Stimulated activated CD4-positive, alpha-beta T cell treated with anti-CD3 and anti-CD28 coated beads, Interleukin-1b, Interleukin-23, amount 100 ng/mL, for 1 hour (primary cell): ENCODE data around the gene MYO1A.
"Not testable (repeated sequence)": the region's sequence is repeated elsewhere in the genome, so short reads cannot be mapped to it uniquely, and the experiment has no call there.

ENCODE experiments used
- DNase-seq, 2 donors: peaks; one replicate each; pipeline ENCODE4 v3.0.0-alpha.2; 2020; ENCODE audit warnings: low read depth in 2 of 2

Gene MYO1A

GRCh38 chr12:57087010-57087690 lies 37.2 kb upstream of the MYO1A start:
- peak; percentile 89 to 96 for DNase-seq

- peak in 1 of 2 donors; percentile 50 for DNase-seq
Measured at GRCh38 chr12:57086493-57087009, 36.6 kb upstream of the MYO1A start.

DNA sequence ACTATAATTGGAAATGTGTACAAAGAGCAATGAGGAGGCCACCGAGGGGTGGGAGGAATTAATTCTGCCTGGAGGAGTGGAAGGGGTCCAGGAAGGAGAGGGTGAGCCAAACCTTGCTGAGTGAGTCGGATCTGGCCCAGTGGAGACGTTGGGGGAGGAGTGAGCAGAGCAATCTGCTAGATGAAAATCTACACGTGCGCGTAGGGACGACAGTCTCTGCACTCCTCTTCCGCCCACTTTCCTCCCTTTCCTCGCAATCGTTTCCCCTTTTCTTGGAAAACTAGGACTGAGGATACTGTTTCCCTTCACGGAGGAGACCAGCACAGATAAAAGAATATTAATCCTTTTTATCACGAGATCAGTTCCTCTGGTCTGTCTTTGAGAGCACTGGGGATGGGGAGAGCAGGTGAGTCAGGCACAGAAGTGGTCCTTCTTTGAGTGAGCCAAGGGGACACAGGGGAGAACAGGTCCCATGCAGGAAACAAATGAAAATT lies 36.1 kb upstream of the MYO1A start:
- no peak for DNase-seq

DNA sequence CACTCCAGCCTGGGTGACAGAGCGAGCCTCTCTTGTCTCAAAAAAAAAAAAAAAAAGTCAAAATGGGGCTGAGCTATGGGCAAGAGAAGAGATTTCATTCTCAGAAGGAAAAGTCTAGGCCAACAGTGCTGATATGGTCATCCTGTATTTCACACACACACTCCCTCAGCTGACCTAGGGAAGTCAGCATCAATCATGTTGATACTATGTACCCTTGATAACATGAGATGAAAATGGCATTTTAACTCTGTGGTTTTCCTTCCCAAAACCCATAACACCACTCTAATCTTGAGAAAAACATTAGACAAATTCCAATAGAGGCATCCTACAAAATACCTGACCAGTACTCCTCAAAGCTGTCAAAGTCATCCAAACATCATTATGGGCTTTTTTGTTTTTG lies 30.9 kb upstream of the MYO1A start:
- DNase-seq = no peak

- no peak for DNase-seq
Measured at GRCh38 chr12:57079821-57080220, 29.9 kb upstream of the MYO1A start.

DNA sequence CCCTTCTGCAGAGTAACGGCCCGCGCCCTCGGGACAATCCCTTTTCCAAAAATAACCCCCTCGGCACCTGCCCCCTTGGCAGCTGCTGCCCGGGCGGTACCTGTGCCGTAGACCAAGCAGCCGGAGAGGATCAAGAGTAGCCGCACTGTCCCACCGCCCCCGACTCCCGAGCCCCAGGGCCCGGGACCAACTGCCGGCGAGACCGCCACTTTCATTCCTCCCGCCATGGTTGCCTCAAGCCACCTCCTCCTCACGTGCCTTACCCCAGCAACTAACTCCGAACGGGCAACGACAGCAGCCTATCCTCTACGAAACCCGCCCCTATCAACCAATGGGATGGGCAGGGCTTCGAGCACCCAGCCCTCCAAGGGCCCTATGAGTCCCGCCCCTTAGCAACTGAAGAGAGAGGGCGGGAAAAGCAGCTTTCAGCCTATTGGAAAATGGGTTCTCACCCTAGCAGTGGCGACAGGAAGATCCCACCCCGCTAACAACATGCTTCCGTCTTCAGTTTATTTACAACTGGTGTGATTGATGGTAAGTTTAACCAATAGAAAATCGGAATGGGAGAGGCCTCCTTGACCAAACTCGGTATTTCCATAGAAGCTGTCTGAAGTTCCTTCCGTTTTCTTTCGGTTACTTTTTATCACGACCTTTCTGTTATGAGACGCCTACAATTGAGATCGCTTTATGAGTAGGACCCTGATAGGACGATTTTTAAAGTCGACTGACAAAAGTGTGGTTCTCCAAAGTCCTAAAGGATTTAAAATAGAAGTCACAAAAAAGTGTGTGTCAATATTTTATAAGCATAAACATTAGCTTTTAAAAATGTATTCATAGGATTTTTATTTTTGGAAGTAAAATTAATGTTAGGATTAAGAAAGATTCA lies 28.8 kb upstream of the MYO1A start, which contains the start of gene NEMP1:
TSS of gene NEMP1 (minus strand) at position 273 of the 886 bp plus-strand sequence. CDS start at position 227, 46 bp downstream.
- DNase-seq = peak; percentile 75 to 94

DNA sequence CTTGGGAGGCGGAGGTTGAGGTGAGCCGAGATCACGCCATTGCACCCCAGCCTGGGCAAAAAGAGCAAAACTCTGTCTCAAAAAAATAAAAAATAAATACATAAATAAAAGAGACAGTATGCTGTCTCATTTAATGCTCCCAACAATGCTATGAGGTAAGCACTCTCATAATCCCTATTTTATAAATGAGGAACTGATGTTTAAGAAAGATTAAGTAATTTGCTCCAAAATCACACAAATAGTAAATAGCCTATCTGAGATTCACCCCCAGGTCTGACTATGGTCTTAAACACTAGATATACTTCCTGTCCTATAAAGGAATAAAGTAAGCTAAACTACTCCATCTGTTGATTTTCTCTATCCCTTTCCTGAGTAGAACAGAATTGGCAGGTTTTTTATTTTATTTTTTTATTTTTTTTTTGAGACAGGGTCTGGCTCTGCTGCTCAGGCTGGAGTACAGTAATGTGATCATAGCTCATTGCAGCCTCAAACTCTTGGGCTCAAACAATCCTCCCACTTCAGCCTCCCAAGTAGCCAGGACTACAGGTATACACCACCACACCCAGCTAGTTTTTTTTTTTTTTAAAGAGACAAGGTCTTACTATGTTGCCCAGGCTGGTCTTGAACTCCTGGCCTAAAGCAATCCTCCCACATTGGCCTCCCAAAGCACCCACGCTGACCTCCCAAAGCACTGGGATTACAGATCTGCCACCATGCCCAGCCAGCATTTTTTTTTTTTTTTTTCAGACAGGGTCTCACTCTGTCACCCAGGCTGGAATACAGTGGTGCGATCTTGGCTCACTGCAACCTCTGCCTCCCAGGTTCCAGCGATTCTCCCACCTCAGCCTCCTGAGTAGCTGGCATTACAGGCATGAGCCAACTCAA lies 23.9 kb upstream of the MYO1A start:
- not testable (repeated sequence) for DNase-seq

DNA sequence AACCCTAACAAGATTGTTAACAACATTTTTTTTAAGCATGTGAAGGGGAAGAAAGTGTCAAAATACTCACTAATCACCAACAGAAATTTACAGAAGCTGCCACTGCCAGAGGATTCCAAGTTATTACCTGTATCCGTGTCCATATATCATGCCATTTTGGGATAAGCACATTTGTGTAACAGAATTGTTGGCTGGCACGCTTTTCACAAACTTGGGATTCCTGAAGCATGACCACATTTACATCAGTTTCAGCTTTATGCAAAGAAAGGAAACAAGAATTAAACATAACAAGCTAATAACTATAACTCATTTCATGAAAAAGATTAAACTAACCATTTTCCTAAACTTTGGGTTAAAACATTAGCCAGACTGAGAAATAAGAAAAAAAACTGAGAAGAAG lies 22.7 kb upstream of the MYO1A start:
- no peak for DNase-seq

- DNase-seq = no peak
Measured at GRCh38 chr12:57069523-57069922, 19.6 kb upstream of the MYO1A start.

GRCh38 chr12:57066245-57066644 lies 16.3 kb upstream of the MYO1A start:
- no peak for DNase-seq

GRCh38 chr12:57063991-57064685 lies 14.2 kb upstream of the MYO1A start:
- DNase-seq = no peak

GRCh38 chr12:57058454-57058853 lies 8.5 kb upstream of the MYO1A start:
- no peak for DNase-seq

DNA sequence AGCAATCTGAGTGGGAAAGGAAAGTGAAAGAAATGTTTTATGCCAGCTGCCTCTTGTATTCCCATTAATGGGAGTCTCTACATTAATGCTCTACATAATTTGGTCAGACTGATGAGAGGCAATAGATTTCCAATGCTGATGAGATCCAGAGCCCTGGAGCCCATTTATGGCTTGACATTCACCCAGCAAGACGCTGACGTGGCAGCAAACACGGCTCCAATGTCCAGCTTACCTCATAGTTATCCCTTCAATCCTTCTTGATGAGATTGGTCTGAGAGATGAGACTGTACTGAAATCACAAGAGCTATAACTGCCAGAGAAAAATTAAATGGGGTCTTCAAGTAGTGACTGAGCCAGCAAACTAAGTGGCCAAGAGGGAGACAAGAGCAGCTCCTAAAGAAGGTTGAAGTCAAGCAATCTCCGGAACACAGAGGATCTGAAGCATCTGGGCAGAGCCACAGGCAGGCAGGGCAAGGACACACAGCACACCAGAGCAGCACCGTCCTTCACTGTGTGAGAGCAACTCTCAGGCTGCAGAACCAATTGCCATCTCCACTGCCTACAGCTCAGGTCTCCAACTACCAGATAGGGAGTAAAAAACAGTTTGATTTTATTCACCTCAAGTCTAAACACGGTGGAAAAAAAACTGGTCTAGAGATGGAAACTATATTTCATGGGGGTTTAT lies 7.3 kb upstream of the MYO1A start:
- no peak for DNase-seq

- no peak for DNase-seq
Measured at GRCh38 chr12:57055824-57056223, 5.9 kb upstream of the MYO1A start.

DNA sequence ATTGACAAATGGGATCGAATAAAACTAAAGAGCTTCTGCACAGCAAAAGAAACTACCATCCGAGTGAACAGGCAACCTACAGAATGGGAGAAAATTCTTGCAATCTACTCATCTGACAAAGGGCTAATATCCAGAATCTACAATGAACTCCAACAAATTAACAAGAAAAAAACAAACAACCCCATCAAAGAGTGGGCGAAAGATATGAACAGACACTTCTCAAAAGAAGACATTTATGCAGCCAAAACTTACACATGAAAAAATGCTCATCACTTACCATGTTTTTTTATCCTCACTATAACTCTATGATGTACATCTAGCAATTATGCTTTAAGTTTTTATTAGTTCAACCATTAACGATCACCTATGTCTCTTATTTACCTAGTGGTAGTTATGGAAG lies 4.0 kb upstream of the MYO1A start:
- DNase-seq = not testable (repeated sequence)

GRCh38 chr12:57053146-57053545 lies 3.2 kb upstream of the MYO1A start:
- DNase-seq = not testable (repeated sequence)

DNA sequence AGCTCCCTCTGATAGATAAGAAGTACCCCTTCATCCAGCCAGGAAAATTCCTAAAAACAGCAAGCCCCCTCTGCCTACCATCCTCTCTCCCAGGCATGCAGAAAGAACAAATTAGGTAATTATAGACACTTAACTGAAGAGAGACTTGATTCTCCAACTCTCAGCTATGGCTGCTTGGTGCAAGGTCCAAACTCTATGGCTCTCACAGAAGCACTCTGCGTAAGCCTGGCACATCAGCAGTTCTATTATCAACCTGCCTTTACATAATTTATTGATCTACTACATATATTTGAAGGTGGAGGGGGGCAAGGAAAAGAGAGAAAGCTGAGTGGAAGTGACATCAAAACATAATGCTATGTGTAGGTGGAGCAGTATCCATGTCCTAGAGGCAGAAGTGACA lies 1.1 kb upstream of the MYO1A start:
- no peak for DNase-seq

DNA sequence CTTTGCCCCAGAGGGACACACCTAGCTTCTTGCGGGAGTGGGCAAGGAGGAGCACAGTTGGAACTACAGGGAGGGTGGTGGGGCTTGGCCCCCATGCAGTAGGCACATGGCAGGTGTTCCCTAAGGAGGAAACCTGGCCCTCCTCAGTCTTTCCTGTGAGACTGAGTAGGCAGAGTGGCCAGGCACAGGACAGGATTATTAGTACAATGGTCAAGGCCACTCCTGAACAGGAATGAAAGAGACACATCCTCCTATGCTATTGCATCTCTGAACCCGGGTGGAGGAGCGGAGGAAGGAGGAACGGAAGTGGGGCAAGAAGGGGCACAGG lies 846 bp downstream of the MYO1A start:
- no peak for DNase-seq

GRCh38 chr12:57048423-57049118 lies 1.4 kb downstream of the MYO1A start:
- no peak for DNase-seq

DNA sequence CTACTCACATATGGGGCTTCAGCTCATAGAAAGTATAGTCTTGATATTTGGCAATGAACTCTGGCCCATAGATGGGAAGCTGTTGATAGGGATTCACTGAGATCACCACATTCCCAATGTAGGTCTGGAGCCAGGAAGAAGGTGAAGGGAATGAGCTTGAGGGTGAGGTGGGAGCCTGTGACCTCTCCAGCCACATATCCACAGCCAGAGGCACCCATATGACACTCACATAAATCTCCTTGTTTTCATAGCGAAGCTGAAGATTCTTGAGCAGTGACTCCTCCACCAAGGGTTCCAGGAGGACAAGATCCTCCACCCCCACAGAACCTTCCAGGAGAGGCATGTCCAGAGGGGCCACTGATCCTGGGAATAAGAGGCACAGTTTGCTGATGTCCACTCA lies 1.9 kb downstream of the MYO1A start:
- DNase-seq = no peak
